Activated T-helper 1 cell treated with Interleukin-2 at 50 U/mL for 16 hours (primary cell): Measurements from ENCODE around the gene TSHB.
"Not testable (repeated sequence)": the region's sequence is repeated elsewhere in the genome, so short reads cannot be mapped to it uniquely, and the experiment has no call there.

ENCODE experiments used
- DNase-seq: peaks from one replicate; pipeline ENCODE4 v3.0.0-alpha.2; 2020; ENCODE audit warnings: low read depth

Gene TSHB

GRCh38 chr1:115029526-115029925, at the start of gene TSHB:
Gene TSHB, plus strand, starts transcription at chr1:115029826. Its CDS starts 3,537 bp downstream, at chr1:115033363.
- DNase-seq: no peak

DNA sequence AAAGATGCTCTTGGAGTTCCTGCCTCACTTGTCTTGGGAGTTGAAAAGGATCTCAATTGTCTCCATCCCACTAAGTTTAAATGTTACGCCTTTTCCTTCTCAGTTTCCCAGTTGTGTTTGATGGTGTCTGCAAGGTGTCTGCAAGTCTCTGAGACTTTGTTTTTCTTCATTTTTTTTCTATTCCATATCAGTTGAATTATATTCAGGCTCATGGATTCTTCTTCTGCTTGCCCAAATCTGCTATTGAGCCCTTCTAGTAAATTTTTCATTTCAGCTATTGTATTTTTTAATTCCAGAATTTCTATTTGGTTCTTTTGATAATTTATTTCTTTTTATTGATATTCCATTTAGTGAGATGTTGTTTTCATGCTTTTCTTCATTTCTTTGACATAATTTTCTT, 47.4 kb upstream of the TSHB start:
- no peak for DNase-seq

DNA sequence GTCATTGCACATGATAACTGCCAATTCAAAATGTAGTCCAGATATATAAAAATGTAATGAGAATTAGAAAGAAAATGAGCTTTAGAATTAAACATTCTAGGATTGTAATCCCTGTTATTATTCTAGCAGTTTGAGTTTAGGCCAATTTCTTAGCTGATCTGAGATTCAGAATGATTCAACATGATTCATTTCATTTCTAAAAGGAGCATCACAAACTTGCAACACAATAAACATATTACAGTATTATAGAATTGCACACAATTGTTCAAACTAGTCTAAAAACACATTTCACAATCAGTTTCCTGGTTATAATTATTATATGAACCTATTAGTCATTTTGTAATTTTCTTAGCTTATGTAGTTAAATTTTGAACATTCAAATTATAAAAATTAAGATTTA, 43.3 kb upstream of the TSHB start:
- no peak for DNase-seq

DNA sequence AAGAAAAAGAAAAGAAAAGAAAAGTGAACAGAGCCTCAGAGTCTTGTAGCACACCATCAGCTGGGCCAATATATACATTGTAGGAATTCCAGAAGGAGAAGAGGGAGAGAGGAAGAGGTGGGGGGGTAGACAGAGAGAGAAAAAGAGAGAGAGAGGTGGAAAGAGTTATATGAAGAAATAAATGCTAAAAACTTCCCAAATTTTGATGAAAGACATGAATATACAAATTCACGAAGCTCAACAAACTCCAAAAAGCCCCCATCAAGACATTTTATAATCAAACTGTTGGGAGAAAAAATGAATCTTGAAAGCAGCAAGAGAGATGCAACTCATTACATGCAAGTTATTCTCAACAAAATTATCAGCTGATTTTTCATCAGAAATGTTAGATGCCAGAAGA, 41.5 kb upstream of the TSHB start:
- no peak for DNase-seq

DNA sequence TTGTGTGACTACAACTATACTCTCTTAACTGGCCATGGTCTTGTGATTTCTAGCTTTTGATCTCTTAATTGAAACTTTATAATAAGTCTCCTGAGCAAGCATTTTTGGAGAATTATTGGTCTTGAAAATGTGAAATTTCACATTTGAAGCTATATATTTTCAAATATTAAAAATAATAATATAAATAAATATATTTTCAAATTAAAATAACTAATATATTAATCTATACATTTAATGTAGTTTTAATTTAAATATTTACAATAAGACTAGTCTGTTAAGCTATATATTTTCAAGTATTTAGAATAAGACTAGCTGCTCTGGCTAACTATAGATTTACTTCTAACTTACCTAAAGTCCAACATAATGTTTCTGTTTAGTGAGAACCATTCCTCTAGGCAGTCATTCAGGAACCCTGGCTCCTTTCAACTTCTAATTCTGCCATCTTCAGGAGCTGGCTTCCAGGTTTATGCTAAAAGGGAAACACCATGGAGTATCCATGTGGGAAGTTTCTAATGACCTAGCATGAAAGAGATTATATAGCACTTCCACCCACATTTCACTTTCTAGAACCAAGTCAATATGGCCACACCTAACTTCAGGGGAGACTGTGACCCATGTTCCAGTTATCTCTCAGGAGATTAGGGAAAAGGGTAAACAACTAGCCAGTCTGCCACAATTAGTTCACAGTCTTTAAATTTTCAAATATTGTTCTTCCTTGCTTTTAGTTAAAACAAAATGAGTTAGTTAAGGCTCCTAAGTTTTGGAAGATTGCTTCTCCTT, 31.9 kb upstream of the TSHB start:
- no peak for DNase-seq

DNA sequence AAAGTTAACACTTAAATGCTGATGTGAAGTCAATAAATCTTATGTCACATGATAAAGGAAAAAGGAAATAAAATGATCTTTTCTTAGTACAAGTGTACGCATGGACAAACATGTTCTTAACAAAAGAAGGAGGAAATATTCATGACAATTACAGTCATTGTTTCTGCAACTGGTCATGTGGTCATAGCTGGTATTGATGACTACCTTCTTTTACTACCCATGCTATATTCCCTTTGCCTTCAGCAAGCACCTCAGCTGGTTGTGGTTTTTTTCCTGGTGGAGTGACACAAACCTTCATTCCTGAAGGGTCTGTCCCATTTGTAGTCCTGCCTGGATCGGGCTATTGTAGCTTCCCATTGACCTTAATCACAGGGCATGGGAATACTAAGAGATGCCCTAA, 23.4 kb upstream of the TSHB start:
- no peak for DNase-seq

GRCh38 chr1:115012006-115012405, 17.6 kb upstream of the TSHB start:
- no peak for DNase-seq

- DNase-seq: no peak
Measured at GRCh38 chr1:115012434-115012833, 17.2 kb upstream of the TSHB start.

- DNase-seq: no peak
Measured at GRCh38 chr1:115013792-115014191, 15.8 kb upstream of the TSHB start.

- not testable (repeated sequence) for DNase-seq
Measured at GRCh38 chr1:115019549-115019948, 10.1 kb upstream of the TSHB start.

DNA sequence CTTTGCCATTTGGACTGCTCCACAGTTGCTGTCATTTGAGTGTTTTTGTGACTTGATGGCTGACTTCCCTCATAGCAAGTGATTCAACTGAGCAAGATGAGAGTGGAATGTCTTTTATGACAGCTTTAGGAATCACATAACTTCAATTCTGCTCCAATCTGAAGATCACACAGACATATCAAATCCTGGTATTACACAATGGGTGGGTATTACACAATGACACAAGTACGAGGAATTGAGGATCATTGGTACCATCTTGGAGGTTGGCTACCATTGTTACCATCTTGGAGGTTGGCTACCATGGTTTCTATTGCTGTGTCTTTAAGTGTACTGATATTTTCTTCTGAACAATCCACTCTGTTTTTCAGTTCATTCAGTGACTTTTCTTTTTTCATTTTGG, 8.5 kb upstream of the TSHB start:
- no peak for DNase-seq

- no peak for DNase-seq
Measured at GRCh38 chr1:115023593-115023992, 6.0 kb upstream of the TSHB start.

GRCh38 chr1:115031595-115031994, 2.0 kb downstream of the TSHB start:
- no peak for DNase-seq

DNA sequence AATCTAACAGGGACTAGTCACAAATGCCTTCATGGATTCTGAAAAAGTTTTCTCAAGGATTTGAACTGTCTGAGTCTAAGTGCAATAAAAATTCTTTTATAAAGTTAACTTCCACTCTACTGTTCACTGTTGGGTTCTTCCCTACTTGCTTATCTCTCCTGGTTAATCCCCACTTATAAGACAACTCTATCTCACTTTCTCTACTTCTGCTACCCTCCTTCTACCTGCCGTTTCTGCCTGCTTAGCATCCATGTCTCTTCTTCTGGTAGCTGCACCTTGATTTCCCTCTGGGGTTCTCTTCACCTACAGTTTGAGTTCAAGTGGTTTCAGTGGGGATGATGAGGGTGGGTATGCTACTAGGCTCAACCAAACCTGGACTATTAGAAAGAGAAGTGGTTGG, 6.0 kb downstream of the TSHB start:
- no peak for DNase-seq

- DNase-seq: no peak
Measured at GRCh38 chr1:115036814-115037507, 7.3 kb downstream of the TSHB start.

DNA sequence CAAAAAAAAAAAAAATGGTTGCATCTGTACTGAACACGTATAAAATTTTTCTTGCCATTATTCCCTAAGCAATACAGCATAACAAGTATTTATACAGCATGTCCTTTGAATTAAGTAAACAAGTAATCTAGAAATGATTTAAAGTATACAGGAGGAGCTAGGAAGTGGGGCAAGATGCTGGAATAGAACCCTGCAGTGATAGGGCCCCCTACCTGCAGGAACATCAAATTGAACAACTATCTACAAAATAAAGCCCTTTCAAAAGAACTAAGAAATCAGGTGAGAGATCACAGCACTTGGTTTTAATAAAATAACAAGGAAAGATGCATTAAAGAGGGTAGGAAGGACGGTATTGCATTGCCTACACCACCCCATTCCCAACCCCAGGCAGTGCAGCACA, 10.9 kb downstream of the TSHB start:
- no peak for DNase-seq

- DNase-seq: no peak
Measured at GRCh38 chr1:115041654-115042053, 12.0 kb downstream of the TSHB start.

DNA sequence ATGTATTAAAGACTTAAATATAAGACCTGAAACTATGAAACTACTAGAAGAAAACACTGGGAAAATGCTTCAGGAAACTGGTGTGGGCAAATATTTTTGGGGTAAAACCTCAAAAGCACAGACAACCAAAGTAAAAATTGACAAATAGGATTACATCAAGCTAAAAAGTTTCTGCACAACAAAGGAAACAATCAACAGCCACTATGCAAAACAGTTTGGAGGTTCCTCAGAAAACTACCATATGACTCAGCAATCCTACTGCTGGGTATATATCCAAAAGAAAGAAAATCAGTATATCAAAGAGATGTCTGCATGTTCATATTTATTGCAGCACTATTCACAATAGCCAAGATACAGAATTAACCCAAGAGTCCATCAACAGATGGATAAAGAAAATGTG, 17.1 kb downstream of the TSHB start:
- no peak for DNase-seq

DNA sequence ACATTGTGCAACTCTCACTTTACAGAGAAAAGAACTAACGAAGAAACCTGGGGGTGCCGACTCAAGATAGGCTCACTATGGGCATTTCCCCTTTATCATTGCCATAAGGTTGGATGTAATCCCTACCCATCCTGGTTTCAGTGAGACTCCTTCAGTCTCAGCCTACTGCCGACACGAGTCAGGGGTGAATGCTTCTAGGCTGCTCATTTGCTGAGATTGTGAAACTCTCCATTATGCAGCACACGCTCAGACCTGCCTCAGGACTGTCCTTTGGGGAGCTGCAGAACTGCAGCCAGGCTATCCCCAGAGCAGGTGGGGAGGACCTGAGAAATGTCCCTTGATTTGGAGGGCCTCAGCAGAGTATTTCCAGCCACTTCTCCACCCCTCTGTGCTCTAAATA, 22.2 kb downstream of the TSHB start:
- DNase-seq: no peak

GRCh38 chr1:115052454-115053083, 22.9 kb downstream of the TSHB start:
- no peak for DNase-seq

GRCh38 chr1:115056395-115056798, 26.8 kb downstream of the TSHB start:
- no peak for DNase-seq

- no peak for DNase-seq
Measured at GRCh38 chr1:115057661-115058254, 28.1 kb downstream of the TSHB start.

- DNase-seq: no peak
Measured at GRCh38 chr1:115059316-115059715, 29.7 kb downstream of the TSHB start.
